ENCODE data around the gene WDR72.

The WDR72 gene

DNA sequence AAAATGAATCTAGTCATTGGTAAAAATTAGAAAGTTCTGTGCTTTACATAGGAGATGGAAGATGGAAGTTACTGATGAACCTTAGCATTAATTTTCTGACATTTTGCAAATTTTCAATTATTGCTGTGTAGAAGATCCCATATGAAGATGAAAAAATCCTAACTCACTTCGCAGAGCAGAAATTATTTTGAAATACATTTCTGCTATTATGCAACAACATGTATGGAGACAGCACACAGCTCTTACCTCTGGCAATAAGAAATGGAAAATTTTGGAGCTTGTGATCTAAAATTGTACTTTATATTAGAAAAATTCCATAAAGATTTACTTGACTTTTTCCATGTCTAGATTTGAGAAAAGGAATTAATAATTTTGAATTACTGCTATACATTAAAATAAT lies 177.9 kb downstream of the WDR72 start:
- no peaks in the 10 kb centered on the region for H3K27me3 ChIP-seq (ENCODE audit: control insufficient read depth, insufficient read depth, low read length)
- H3K9me3 ChIP-seq (replicated peaks; ENCODE audit: low read length), result no peaks in the 10 kb centered on the region
- H3K9ac ChIP-seq (ENCODE audit: low read depth, low read length), result no peak overlapping the region
- H3K36me3 ChIP-seq (ENCODE audit: insufficient read depth, low read length), result no peaks in the 10 kb centered on the region
- no peak overlapping the region for H3K4me3 ChIP-seq (ENCODE audit: low read length)
- H3K4me2 ChIP-seq (ENCODE audit: low read length), result no peak overlapping the region
- H3K4me1 ChIP-seq (ENCODE audit: control insufficient read depth, insufficient read depth, low read length), result no peaks in the 10 kb centered on the region

DNA sequence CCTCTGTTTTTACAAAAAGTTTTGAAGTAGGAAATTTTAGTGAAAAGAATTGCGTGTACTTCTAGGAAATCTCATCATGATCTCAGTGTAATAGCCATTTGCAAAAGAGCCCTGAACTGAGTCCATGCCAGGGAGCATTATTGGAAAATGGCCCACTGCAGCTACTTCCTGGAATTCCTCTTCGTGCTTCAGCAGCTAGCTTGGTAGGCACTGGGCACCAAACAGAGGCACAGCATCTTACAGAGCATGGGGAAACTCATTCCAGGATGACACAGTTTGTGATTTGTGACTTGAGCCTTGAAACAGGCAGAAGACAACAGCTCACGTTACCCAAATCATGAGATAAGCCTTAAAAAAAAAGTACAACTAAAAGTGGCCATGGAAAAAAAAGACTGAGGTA lies 179.1 kb downstream of the WDR72 start:
- H3K9me3 ChIP-seq (replicated peaks; ENCODE audit: low read length), result no peaks in the 10 kb centered on the region

DNA sequence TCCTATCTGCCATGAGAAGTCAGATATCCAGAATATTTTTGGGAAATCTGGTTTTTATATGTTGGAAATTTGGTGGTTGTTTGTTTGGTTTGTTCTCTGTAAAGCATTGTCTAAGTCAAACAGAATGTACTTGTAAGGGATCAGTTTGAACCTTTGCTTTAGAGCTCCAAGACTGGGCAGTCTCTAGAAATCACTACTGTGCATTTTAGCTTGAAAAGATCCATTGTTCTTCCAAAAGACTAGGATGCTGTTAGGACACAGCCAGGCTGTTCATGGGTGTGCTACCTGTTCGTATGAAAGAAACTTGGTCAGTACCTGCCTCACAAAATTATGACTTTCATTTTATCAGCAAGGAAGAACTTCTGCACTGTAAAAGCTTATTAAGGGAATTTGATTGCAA lies 182.6 kb downstream of the WDR72 start:
- no peaks in the 10 kb centered on the region for H3K4me1 ChIP-seq (ENCODE audit: control insufficient read depth, insufficient read depth, low read length)
- H3K9me3 ChIP-seq (replicated peaks; ENCODE audit: low read length), result no peaks in the 10 kb centered on the region
- no peaks in the 10 kb centered on the region for H3K27me3 ChIP-seq (ENCODE audit: control insufficient read depth, insufficient read depth, low read length)
- no peak overlapping the region for H3K4me3 ChIP-seq (ENCODE audit: low read length)
- no peak overlapping the region for H3K9ac ChIP-seq (ENCODE audit: low read depth, low read length)
- H3K4me2 ChIP-seq (ENCODE audit: low read length), result no peak overlapping the region
- no peaks in the 10 kb centered on the region for H3K36me3 ChIP-seq (ENCODE audit: insufficient read depth, low read length)

More for the DNA sequence above, 179.1 kb downstream of the WDR72 start:
- no peaks in the 10 kb centered on the region for H3K36me3 ChIP-seq (ENCODE audit: insufficient read depth, low read length)
- no peaks in the 10 kb centered on the region for H3K27me3 ChIP-seq (ENCODE audit: control insufficient read depth, insufficient read depth, low read length)
- H3K4me1 ChIP-seq (ENCODE audit: control insufficient read depth, insufficient read depth, low read length), result no peaks in the 10 kb centered on the region
- no peak overlapping the region for H3K4me3 ChIP-seq (ENCODE audit: low read length)
- H3K4me2 ChIP-seq (ENCODE audit: low read length), result no peak overlapping the region
- no peak overlapping the region for H3K9ac ChIP-seq (ENCODE audit: low read depth, low read length)

DNA sequence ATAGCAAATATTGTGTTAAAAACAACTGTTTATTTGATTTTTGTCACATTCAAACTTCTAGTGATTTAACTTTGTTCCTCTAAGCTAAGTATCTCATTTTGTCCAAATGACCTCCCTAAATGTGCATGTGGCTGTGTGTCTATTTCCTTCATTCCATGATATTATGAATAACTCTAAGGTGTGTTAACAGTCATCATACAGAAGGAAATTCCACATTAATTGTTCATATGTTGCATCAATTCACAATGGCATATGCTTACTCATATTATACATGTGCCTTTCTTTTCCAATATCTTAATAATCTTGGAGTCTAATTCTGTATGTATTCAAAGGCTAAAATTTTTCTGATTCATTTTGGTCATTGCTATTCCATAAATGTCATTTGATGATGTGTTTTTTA lies 186.4 kb downstream of the WDR72 start:
- H3K36me3 ChIP-seq (ENCODE audit: insufficient read depth, low read length), result no peaks in the 10 kb centered on the region
- H3K9me3 ChIP-seq (replicated peaks; ENCODE audit: low read length), result no peaks in the 10 kb centered on the region
- H3K4me1 ChIP-seq (ENCODE audit: control insufficient read depth, insufficient read depth, low read length), result no peaks in the 10 kb centered on the region
- no peaks in the 10 kb centered on the region for H3K27me3 ChIP-seq (ENCODE audit: control insufficient read depth, insufficient read depth, low read length)
- H3K4me2 ChIP-seq (ENCODE audit: low read length), result no peak overlapping the region
- no peak overlapping the region for H3K4me3 ChIP-seq (ENCODE audit: low read length)
- no peak overlapping the region for H3K9ac ChIP-seq (ENCODE audit: low read depth, low read length)

- no peaks in the 10 kb centered on the region for H3K36me3 ChIP-seq (ENCODE audit: insufficient read depth, low read length)
- H3K4me1 ChIP-seq (ENCODE audit: control insufficient read depth, insufficient read depth, low read length), result no peaks in the 10 kb centered on the region
- H3K4me2 ChIP-seq (ENCODE audit: low read length), result no peak overlapping the region
- H3K4me3 ChIP-seq (ENCODE audit: low read length), result no peak overlapping the region
- no peaks in the 10 kb centered on the region for H3K27me3 ChIP-seq (ENCODE audit: control insufficient read depth, insufficient read depth, low read length)
- peaks cover 4% of the 10 kb centered on the region for H3K9me3 ChIP-seq (replicated peaks; ENCODE audit: low read length)
- H3K9ac ChIP-seq (ENCODE audit: low read depth, low read length), result no peak overlapping the region
Measured at GRCh38 chr15:53569751-53570480, 189.5 kb downstream of the WDR72 start.

DNA sequence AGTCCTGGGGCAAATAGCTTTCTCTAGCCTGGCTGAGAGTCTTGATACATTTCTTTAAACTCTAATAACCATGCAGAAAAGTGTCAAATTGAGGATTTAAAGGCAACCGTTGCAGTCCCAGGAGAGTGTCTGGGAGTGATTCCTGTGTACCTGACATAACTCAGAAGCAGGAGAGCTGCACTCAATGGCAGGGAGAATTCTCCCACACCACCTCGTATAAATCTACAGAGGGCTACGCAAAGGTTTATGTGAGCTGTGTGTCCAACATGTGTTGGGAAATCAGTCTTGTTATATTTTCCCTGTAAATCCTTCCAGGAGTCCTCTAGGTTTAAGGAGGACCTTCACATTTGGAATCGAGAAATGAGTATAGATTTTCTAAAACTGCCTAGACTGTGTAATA lies 192.6 kb downstream of the WDR72 start:
- no peak overlapping the region for H3K9ac ChIP-seq (ENCODE audit: low read depth, low read length)
- H3K9me3 ChIP-seq (replicated peaks; ENCODE audit: low read length), result peaks cover 4% of the 10 kb centered on the region

GRCh38 chr15:53565721-53566120 lies 193.7 kb downstream of the WDR72 start:
- no peaks in the 10 kb centered on the region for H3K4me1 ChIP-seq (ENCODE audit: control insufficient read depth, insufficient read depth, low read length)
- H3K4me2 ChIP-seq (ENCODE audit: low read length), result no peak overlapping the region
- no peak overlapping the region for H3K4me3 ChIP-seq (ENCODE audit: low read length)
- peaks cover 4% of the 10 kb centered on the region for H3K9me3 ChIP-seq (replicated peaks; ENCODE audit: low read length)
- H3K36me3 ChIP-seq (ENCODE audit: insufficient read depth, low read length), result no peaks in the 10 kb centered on the region
- H3K27me3 ChIP-seq (ENCODE audit: control insufficient read depth, insufficient read depth, low read length), result no peaks in the 10 kb centered on the region
- no peak overlapping the region for H3K9ac ChIP-seq (ENCODE audit: low read depth, low read length)

More for the DNA sequence above, 192.6 kb downstream of the WDR72 start:
- H3K4me3 ChIP-seq (ENCODE audit: low read length), result no peak overlapping the region
- H3K4me1 ChIP-seq (ENCODE audit: control insufficient read depth, insufficient read depth, low read length), result no peaks in the 10 kb centered on the region
- no peaks in the 10 kb centered on the region for H3K36me3 ChIP-seq (ENCODE audit: insufficient read depth, low read length)
- no peaks in the 10 kb centered on the region for H3K27me3 ChIP-seq (ENCODE audit: control insufficient read depth, insufficient read depth, low read length)
- no peak overlapping the region for H3K4me2 ChIP-seq (ENCODE audit: low read length)

DNA sequence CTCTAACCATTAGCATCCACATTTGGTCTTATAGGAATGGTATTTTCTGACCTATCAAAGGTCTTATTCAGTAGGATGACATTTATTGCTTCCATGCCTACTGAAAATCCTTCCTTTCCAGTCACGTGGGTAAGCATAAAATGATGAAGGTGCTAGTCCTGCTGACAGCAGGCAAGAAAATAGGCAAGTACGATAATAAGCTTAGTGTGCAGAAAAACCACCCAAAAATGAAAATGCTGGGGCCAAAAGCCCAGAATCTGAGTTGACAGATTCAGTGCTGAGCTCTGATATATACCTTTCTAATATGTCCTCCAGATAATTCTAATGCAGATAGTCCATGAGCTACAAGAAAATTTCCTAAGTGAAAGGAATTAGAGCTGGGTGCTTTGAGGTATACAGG lies 194.8 kb downstream of the WDR72 start:
- Histone ChIP-seq H3K4me3 (ENCODE audit: low read length) (no peak overlapping the region), H3K9ac (ENCODE audit: low read depth, low read length) (no peak overlapping the region), H3K4me2 (ENCODE audit: low read length) (no peak overlapping the region), H3K36me3 (ENCODE audit: insufficient read depth, low read length) (no peaks in the 10 kb centered on the region), H3K4me1 (ENCODE audit: control insufficient read depth, insufficient read depth, low read length) (no peaks in the 10 kb centered on the region), H3K9me3 (replicated peaks; ENCODE audit: low read length) (peaks cover 4% of the 10 kb centered on the region), H3K27me3 (ENCODE audit: control insufficient read depth, insufficient read depth, low read length) (no peaks in the 10 kb centered on the region)

DNA sequence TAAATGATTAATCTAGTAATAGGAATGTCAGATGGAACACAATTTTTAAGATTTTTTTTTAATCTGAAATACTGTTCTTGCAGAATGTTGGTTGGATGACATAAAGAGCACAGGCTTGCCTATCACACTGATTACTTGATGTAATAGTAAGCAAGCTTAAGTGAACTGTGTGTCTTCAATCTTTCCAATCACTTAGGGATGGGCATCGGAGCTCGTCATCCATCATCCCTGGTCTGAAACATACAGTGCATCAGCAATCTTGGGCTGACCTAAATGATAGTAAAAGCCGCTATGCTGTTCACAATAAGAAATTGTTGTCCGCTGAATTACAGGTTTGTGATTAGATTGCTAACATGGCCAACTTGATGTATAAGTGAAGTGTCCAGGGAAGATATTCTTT lies 195.8 kb downstream of the WDR72 start:
- no peak overlapping the region for H3K9ac ChIP-seq (ENCODE audit: low read depth, low read length)
- H3K27me3 ChIP-seq (ENCODE audit: control insufficient read depth, insufficient read depth, low read length), result no peaks in the 10 kb centered on the region
- no peaks in the 10 kb centered on the region for H3K4me1 ChIP-seq (ENCODE audit: control insufficient read depth, insufficient read depth, low read length)
- peaks cover 4% of the 10 kb centered on the region for H3K9me3 ChIP-seq (replicated peaks; ENCODE audit: low read length)
- no peak overlapping the region for H3K4me3 ChIP-seq (ENCODE audit: low read length)
- no peak overlapping the region for H3K4me2 ChIP-seq (ENCODE audit: low read length)
- no peaks in the 10 kb centered on the region for H3K36me3 ChIP-seq (ENCODE audit: insufficient read depth, low read length)

- H3K4me2 ChIP-seq (ENCODE audit: low read length), result no peak overlapping the region
- no peaks in the 10 kb centered on the region for H3K4me1 ChIP-seq (ENCODE audit: control insufficient read depth, insufficient read depth, low read length)
- no peak overlapping the region for H3K4me3 ChIP-seq (ENCODE audit: low read length)
- H3K9me3 ChIP-seq (replicated peaks; ENCODE audit: low read length), result peaks cover 3% of the 10 kb centered on the region
- no peaks in the 10 kb centered on the region for H3K27me3 ChIP-seq (ENCODE audit: control insufficient read depth, insufficient read depth, low read length)
- no peaks in the 10 kb centered on the region for H3K36me3 ChIP-seq (ENCODE audit: insufficient read depth, low read length)
- H3K9ac ChIP-seq (ENCODE audit: low read depth, low read length), result no peak overlapping the region
Measured at GRCh38 chr15:53559364-53560277, 199.8 kb downstream of the WDR72 start.

DNA sequence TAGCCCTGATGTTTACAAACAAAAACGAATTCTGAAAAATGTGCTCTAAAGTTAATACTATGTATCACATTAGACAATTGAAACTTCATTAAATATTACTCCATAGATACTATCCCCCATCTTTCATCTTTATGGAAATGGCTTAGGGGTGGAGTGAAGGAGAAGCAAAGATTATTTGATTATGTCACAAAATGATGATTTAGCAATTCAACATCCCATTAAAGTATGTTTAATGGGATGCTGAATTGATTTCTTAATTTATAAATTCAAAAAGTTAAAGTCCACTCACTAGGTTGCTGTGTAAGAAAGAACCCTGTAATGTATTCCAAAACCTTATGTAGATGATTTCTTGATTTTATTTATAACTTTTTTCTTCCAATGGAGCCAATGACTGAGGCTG lies 201.1 kb downstream of the WDR72 start:
- H3K4me2 ChIP-seq (ENCODE audit: low read length), result no peak overlapping the region
- no peak overlapping the region for H3K9ac ChIP-seq (ENCODE audit: low read depth, low read length)
- peaks cover 3% of the 10 kb centered on the region for H3K9me3 ChIP-seq (replicated peaks; ENCODE audit: low read length)
- H3K4me1 ChIP-seq (ENCODE audit: control insufficient read depth, insufficient read depth, low read length), result no peaks in the 10 kb centered on the region
- H3K36me3 ChIP-seq (ENCODE audit: insufficient read depth, low read length), result no peaks in the 10 kb centered on the region
- no peaks in the 10 kb centered on the region for H3K27me3 ChIP-seq (ENCODE audit: control insufficient read depth, insufficient read depth, low read length)
- H3K4me3 ChIP-seq (ENCODE audit: low read length), result no peak overlapping the region
